ENCODE results near the gene SAMD10.

Gene SAMD10

DNA sequence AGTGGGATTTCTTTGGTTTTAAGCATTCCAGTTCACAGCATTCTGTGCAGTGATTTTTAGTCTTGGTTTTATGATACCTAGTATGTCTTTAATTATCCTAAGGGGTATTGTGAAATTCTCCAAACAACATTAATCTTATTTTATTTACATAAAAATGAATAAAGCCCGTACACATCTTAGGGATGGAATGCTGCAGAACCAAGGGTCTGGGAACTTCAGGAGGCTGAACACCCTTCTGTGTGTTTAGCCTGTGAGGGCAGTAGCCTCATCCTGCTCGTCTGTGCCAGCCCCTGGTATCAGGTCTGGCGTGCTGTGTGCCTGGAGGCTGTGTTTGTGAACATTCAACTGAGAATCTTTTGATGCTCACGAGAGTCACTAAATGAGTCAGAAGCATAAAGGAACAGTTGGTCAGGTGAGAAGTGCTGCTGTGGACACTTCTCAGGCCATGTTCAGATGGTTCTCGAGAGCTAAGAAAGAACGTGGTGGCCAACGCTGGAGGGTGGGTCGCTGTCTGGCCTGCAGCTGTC is 31.3 kb upstream of the SAMD10 start:
- no peak overlapping the region for H3K4me3 ChIP-seq (ENCODE audit: low read depth, low read length)
- no peak for DNase-seq (ENCODE audit: low read depth)
- TF ChIP-seq CTCF (conservative IDR thresholded peaks at IDR 0.05; ENCODE audit: low read depth, low read length): no peak

DNA sequence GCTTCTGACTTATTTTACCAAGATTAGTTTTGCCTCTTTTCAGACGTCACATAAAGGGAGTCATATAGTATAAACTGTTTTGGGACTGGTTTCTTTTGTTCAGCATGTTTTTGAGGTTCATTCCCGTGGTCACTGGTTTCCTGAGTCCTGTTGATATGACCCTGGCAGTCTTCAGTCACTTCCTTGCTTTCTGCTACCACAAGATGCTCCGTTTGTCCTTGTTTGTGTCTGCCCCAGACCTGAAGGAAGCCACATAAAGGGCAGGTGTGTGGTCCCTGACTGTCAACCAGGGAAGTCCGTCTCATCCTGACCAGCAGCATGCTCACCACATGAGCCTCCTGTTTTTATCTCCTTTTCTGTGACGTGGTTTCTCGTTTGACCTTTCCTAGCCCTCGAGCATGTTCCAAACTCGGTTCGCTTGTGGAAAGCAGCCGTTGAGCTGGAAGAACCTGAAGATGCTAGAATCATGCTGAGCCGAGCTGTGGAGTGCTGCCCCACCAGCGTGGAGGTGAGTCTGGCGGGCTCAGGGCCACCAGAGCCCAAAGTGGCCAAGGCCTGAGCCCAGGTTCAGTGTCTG is 30.5 kb upstream of the SAMD10 start:
- no peak overlapping the region for H3K4me3 ChIP-seq (ENCODE audit: low read depth, low read length)
- no peak for TF ChIP-seq CTCF (conservative IDR thresholded peaks at IDR 0.05; ENCODE audit: low read depth, low read length)
- DNase-seq (ENCODE audit: low read depth): no peak

DNA sequence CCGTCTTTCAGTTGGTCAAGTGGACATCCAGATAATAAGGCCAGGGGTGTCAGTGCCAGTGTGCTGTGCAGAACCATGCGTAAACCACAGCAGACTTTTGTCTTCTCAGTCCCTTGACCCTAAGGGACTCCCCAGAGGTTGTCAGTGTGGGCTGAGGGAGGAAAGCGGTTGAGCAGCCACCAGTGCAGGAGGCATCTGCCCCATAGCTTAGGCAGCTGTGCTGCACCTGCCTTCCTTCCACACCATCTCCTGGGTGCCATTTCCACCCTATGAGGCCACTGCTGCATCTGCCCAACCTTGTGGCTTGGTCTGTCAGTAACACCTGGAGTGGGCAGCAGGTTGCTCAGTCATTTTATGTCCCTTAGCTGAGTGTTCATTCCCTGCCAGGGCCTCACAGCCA is 27.5 kb upstream of the SAMD10 start:
- H3K4me3 ChIP-seq (ENCODE audit: low read depth, low read length): no peak overlapping the region
- DNase-seq (ENCODE audit: low read depth): no peak
- TF ChIP-seq CTCF (conservative IDR thresholded peaks at IDR 0.05; ENCODE audit: low read depth, low read length): no peak

DNA sequence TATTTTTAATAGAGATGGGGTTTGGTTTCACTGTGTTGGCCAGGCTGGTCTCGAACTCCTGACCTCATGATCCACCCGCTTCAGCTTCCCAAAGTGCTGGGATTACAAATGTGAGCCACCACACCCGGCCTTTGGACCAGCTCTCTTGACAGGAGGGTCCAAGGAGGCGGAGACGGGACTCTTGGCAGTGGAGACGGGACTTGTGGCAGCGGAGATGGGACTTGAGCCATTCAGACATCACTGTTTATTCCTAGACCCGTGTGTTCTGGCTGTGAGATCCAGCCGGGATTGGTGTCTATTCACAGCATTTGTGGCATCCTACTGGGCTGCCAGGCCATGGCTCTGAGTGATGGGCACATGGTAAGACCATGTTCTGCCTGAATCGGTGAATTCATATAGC is 27.0 kb upstream of the SAMD10 start:
- H3K4me3 ChIP-seq (ENCODE audit: low read depth, low read length): no peak overlapping the region
- no peak for TF ChIP-seq CTCF (conservative IDR thresholded peaks at IDR 0.05; ENCODE audit: low read depth, low read length)
- DNase-seq (ENCODE audit: low read depth): no peak

- TF ChIP-seq CTCF (conservative IDR thresholded peaks at IDR 0.05; ENCODE audit: low read depth, low read length): no peak
- peak; percentile 52 for DNase-seq (ENCODE audit: low read depth)
- H3K4me3 ChIP-seq (ENCODE audit: low read depth, low read length): no peak overlapping the region
Observed at GRCh38 chr20:64005394-64005793, 26.0 kb upstream of the SAMD10 start.

DNA sequence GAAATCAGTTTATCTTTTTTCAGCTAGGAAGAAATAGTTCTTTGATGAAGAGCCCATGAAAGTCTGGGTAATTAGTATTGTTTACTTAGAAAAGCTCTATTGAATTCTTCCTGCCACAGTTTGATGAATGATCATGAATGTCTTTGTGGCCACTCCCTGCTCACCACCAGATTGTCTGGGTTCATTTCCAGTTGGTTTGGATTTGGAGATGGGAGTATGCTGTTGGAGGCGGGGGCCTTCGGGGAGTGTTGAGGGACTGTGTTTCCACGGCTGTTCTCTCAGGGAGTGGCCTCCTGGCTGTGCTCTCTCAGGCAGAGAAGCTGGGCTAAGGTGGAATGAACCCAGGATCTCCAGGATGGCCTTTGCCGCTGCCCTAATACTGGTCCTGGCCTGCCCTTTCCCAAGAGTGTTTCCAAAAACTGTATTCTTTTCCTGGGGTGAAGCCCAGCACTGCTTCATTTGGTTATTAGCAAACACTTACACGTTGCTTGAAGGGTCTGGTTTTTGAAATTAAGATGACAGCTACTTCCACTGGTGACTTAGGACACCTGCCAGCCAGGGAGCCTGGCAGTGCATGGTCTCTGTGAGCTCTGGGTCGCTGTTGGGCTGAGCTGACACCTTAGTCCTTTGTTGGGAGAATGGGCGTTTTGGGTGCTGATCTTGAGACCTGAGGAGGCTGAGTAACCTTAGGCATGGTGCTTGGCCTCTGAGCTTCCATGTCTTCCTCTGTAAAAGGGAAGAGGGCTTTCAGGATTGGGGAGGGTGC is 24.7 kb upstream of the SAMD10 start:
- DNase-seq (ENCODE audit: low read depth): no peak
- no peak for TF ChIP-seq CTCF (conservative IDR thresholded peaks at IDR 0.05; ENCODE audit: low read depth, low read length)
- H3K4me3 ChIP-seq (ENCODE audit: low read depth, low read length): no peak overlapping the region

- TF ChIP-seq CTCF (conservative IDR thresholded peaks at IDR 0.05; ENCODE audit: low read depth, low read length): no peak
- DNase-seq (ENCODE audit: low read depth): no peak
- H3K4me3 ChIP-seq (ENCODE audit: low read depth, low read length): no peak overlapping the region
Observed at GRCh38 chr20:64001607-64002011, 22.2 kb upstream of the SAMD10 start.
